GM21576 (cell line): ENCODE data around the gene CORIN.

Source experiments
- ATAC-seq: cut with Tn5 transposase; IDR thresholded peaks from one replicate; pipeline ENCODE4 v1.9.1; 2021; ENCODE audit warnings: mild to moderate bottlenecking, moderate library complexity; ENCODE audit not compliant: unreplicated experiment

The CORIN gene, protein sequence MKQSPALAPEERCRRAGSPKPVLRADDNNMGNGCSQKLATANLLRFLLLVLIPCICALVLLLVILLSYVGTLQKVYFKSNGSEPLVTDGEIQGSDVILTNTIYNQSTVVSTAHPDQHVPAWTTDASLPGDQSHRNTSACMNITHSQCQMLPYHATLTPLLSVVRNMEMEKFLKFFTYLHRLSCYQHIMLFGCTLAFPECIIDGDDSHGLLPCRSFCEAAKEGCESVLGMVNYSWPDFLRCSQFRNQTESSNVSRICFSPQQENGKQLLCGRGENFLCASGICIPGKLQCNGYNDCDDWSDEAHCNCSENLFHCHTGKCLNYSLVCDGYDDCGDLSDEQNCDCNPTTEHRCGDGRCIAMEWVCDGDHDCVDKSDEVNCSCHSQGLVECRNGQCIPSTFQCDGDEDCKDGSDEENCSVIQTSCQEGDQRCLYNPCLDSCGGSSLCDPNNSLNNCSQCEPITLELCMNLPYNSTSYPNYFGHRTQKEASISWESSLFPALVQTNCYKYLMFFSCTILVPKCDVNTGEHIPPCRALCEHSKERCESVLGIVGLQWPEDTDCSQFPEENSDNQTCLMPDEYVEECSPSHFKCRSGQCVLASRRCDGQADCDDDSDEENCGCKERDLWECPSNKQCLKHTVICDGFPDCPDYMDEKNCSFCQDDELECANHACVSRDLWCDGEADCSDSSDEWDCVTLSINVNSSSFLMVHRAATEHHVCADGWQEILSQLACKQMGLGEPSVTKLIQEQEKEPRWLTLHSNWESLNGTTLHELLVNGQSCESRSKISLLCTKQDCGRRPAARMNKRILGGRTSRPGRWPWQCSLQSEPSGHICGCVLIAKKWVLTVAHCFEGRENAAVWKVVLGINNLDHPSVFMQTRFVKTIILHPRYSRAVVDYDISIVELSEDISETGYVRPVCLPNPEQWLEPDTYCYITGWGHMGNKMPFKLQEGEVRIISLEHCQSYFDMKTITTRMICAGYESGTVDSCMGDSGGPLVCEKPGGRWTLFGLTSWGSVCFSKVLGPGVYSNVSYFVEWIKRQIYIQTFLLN

GRCh38 chr4:47837908-47838294 is at the start of gene CORIN:
Gene CORIN, minus strand, starts transcription at chr4:47838067. Its CDS starts 118 bp downstream, at chr4:47837949.
- ATAC-seq: no peak

DNA sequence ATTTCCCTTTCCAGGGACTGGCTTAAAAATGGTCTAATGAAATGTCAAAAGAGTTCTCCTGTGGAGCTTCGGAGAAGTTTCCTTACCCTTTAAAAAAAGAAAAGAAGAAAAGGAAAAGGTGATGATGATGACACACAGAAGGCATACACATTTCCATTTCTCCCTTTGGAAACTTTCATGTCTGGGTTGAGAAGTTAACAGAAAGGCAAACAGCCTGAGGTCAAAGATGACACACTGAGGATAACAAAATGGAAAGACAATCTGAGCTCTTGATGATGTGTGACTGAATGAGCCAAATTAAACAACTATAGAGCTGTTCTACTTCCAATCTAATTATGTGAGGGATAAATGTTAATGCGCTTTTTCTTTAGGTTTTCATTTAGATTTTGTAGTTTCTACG is 44.4 kb upstream of the CORIN start:
- ATAC-seq: no peak

- no peak for ATAC-seq
These were observed 41.6 kb upstream of the CORIN start for GRCh38 chr4:47879458-47879857.

- no peak for ATAC-seq
These were observed 39.1 kb upstream of the CORIN start for GRCh38 chr4:47876784-47877546.

- ATAC-seq: no peak
These were observed 38.4 kb upstream of the CORIN start for GRCh38 chr4:47876310-47876709.

DNA sequence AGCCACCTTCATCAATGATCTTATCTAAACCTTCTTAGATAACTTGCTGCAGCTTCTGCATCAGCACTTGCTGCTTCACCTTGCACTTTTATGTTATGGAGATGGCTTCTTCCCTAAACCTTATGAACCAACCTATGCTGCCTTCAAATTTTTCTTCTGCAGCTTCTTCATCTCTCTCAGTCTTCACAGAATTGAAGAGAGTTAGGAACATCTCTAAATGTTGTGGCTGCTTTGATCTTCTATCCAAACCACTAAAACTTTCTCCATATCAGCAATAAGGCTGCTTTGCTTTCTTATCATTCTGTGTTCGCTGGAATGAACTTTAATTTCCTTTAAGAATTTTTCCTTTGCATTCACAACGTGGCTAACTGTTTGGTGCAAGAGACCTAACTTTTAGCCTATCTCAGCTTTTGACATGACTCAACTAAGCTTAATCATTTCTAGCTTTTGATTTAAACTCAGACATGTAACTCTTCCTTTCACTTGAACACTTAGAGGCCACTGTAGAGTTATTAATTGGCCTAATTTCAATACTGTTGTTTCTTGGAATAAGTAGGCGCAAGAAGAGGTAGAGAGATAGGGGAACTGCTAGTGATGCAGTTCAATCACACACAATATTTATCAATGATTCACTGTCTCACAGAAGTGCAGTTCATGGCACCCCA is 36.1 kb upstream of the CORIN start:
- ATAC-seq: no peak

DNA sequence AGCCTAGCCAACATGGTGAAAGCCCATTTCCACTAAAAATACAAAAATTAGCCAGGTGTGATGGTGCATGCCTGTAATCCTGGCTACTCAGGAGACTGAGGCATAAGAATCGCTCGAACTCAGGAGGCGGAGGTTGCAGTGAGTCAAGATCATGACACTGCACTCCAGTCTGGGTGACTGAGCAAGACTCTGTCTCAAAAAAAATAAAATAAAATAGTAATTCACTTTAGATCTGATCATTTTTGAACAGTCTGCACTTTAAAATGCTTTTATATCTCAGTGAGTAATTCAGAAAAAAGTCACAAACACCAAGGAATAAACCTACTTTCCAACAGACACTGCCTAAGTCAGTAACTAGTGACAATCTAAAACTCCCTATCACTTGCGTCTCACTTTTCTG is 25.6 kb upstream of the CORIN start:
- no peak for ATAC-seq

- ATAC-seq: no peak
These were observed 24.4 kb upstream of the CORIN start for GRCh38 chr4:47862297-47862696.

DNA sequence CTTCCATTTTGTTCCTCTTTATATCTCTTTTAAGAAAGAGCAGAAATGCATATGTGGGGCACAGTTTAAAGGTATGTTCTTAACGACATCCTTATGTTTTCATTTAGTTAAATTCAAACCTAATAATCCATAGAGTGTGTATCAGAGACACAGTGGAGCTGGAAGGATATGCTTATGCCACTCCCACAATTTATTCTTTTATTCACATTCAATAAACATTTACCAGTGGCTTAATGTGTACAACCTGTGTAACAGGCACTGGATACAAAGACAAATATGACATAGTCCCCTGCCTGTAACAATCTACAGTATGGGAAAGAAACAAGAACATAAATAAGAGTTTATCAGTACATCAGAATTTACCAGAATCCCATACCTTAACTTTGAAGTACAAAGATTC is 22.4 kb upstream of the CORIN start:
- ATAC-seq: no peak

GRCh38 chr4:47858006-47858405 is 20.1 kb upstream of the CORIN start:
- no peak for ATAC-seq

GRCh38 chr4:47856713-47857112 is 18.8 kb upstream of the CORIN start:
- ATAC-seq: no peak

GRCh38 chr4:47855350-47855749 is 17.5 kb upstream of the CORIN start:
- no peak for ATAC-seq

GRCh38 chr4:47852136-47852535 is 14.3 kb upstream of the CORIN start:
- ATAC-seq: no peak

- ATAC-seq: no peak
These were observed 11.6 kb upstream of the CORIN start for GRCh38 chr4:47849466-47849865.

DNA sequence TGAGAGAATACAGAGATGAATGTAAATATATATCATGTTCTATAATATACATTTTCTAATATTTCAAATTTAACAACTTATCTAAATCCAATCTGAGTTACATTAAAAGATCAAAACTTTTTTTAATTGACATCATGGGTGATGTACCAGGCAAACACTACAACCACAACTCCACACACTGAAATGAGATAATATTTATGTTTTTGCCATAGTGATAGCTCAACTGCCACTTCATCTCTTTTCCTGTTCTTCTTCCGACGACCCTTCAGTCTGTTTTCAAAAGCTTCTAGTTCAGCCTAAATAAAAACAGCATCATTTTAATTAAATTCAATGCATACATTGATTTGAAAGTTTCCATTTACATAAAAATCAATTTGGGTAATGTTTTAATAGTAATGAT is 10.2 kb upstream of the CORIN start:
- ATAC-seq: no peak

- no peak for ATAC-seq
These were observed 5.1 kb upstream of the CORIN start for GRCh38 chr4:47842985-47843384.

DNA sequence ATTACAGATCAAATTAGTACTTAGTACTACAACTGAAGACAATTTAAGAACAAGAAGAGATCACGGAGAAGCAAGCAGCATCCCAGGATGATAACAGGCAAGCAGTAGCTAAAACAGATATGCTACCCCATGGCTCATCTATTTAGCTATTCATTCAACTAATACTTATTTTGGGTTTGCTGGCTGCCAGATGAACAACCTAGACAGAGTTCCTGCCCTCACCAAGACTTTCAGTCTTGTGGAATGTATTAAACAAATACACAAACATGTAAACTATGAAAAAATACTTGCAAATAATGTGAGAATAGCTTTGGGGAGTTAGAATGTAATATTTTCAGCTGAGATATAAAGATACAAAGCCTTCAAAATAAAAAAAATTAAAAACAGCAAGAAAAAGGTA is 2.4 kb upstream of the CORIN start:
- ATAC-seq: no peak

DNA sequence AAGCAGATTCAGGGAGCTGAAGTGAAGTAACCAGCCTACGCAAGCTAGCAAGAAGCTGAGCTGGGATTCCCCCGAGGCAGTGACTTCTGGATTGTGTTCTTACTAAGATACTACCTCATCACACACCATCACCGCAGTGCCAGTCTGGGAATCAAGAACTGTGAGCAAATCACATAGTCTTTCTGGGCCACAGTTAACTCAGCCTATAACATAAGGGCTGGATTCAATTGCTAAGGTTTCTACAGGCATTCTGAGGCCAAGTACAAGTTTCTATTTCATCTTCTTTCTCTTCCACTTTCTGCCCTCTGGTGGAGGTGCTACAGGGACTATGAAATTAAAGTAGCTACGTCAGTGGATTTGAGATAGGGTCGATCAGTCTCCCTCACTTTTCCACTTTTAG is 1.4 kb upstream of the CORIN start:
- ATAC-seq: peak; percentile 69

DNA sequence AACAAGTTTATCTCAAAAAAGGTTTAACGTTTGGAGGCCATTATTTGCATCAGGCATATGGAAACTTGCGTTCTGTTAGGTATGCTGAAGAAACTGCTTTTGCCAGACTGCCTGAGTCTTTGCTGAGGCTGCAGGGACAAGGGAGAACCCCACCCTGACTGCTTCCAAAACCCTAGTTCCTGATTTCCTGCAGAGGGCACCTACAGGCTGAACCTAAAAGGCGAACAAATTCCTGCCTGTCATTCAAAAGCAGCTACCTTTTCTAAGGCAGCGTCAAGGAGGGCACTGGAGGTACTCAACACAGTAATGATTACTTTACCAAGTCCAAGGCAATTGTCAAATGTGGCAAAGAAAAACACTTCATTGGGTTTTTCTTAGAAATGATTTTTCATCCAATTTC is 578 bp upstream of the CORIN start:
- ATAC-seq: no peak

DNA sequence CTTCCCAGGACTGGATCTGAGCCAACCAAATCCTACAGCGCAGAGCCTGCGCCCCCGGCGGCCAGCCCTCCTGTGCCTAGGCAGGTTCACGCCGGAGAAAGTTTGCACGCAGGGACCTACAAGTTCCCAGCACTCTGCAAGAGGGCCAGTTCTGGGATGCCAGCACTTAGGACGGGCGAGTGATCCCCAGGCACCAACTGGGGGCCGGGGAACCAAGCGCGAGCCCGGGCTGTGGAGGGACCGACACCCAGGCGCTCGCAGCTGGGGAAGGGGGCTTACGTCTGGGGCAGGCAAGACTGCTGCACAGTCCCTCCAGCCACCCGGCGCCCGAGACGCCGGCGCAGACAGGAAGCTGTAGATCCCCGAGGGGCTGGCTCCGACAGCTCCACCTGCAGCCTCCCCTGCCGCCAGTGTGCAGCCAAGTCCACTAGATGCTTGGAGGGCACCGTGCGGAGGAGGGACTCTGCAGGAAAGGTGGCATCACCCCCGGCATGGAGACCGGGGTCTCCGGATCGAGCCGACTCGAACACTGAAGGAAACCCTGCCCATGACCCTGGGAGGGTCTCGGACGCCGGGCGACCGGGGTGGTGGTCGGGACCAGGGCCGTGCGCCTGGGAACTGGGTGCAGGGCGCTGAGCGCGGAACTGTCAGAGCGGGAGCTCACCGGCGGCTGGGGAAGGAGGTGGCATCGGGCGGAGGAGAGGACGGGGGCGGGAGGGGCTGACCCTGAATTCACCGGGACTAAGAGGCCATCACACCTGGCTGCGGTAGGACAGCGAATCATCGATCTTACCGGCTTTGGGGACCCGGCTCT is 566 bp downstream of the CORIN start:
- peak; percentile 52 for ATAC-seq
